ENCODE measurements around the gene C1QTNF8.

C1QTNF8 gene

DNA sequence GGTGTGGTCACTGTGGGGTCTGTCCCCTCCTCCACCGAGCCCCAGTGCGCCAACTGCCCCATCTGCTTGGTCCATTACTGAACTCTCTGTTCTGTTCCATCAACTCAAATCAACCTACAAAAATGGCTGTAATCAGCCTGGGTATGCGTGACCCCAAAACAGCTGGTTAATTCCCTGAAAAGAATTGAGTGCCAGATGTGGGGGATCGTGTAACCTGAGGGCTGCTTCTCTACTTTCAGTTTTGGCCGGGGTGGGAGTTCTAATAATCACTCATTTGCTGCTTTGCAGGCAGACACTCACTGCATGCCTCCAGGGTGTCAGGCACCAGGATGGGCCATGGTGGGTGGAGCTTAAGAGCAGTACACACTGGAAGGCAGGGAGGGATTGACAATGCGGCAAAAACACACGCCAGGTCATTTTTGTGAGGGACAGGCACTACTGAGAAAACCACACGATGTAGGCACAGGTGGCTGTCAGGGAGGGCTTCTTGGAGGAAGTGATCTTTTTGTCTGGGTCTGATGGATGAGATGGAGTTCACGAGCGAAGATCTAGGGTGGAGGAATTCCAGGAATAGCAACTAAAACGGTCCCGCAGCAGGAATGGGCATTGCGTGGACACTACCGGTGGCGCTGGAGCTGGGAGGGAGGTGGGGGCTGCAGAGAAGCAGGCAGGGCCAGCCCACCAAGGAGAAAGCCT, 53.8 kb downstream of the C1QTNF8 start:
- DNase-seq = no peak

DNA sequence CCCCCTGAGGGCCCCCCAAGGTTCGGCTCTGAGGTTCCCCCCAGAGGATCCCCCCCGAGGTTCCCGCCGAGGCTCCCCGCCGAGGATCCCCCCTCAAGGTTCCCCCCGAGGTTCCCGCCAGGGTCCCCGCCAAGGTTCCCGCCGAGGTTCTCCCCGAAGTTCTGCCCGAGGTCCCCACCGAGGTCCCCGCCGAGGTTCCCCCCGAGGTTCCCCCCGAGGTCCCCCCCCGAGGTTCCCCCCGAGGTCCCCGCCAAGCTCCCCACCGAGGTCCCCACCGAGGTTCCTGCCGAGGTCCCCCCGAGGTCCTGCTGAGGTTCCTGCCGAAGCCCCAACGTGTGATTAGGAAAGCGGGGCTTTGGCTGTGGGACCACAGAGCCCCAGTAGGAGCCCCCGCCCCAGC, 55.7 kb downstream of the C1QTNF8 start:
- DNase-seq = no peak

DNA sequence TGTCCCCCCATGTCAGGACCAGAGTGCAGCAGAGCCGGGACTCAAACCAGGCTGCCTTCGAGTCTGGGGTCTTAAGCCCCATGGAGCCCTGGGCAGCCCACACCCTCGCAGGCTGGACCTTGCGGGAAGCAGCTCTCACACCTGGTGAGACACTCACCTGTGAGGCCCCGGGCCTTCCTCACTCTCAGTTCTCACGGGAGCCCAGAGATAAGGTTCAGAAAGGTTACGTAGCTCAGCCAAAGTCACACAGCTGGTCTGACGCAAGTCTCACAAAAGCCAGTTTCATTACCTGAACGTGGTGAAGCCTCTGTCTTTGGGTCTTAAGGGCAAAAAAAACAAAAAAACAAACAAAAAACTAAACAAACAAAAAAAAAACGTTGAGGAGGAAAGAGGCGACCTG, 56.3 kb downstream of the C1QTNF8 start:
- DNase-seq = no peak

- DNase-seq = no peak
Observed at GRCh38 chr16:1038932-1039331, 57.1 kb downstream of the C1QTNF8 start.

All from CD4-positive, alpha-beta T cell treated with Interferon alpha-2 for 1 hour (primary cell).